Superior temporal gyrus (tissue), 1 donor: ENCODE results near the gene CYP2C19.
"Not testable (repeated sequence)": the region's sequence is repeated elsewhere in the genome, so short reads cannot be mapped to it uniquely, and the experiment has no call there.

ENCODE experiments used
- DNase-seq: peaks from one replicate; pipeline ENCODE4 v3.0.0-alpha.2; 2016; ENCODE audit errors: extremely low spot score

Gene CYP2C19

DNA sequence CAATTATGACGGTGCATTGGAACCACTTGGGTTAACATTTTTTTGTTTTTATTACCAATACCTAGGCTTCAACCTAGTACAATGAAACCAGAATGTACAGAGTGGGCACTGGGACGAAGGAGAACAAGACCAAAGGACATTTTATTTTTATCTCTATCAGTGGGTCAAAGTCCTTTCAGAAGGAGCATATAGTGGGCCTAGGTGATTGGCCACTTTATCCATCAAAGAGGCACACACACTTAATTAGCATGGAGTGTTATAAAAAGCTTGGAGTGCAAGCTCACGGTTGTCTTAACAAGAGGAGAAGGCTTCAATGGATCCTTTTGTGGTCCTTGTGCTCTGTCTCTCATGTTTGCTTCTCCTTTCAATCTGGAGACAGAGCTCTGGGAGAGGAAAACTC lies at the start of gene CYP2C19:
TSS of gene CYP2C19 (plus strand) at position 289 of the 400 bp plus-strand sequence. CDS start at position 314, 25 bp downstream.
- no peak for DNase-seq

DNA sequence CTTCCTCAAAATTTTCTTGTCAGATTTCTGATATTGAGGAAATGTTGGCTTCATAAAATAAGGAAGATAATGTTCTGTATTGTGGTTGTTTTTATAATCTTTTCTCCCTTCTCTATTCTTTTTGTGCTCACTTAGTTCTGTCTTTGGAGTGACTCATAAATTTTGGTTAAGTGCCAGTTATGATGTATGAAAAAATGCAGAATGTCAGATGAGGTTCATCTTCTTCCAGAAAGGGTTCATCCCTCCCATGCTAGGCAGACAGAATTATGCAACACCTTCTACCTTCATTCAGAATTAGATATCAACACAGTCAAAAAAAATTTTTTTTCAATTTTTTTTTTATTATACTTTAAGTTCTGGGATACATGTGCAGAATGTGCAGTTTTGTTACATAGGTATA lies 36.6 kb upstream of the CYP2C19 start:
- no peak for DNase-seq

DNA sequence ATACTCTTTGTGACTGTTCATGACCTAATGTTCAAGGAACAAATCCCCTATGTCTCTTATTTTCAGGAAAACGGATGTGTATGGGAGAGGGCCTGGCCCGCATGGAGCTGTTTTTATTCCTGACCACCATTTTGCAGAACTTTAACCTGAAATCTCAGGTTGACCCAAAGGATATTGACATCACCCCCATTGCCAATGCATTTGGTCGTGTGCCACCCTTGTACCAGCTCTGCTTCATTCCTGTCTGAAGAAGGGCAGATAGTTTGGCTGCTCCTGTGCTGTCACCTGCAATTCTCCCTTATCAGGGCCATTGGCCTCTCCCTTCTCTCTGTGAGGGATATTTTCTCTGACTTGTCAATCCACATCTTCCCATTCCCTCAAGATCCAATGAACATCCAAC lies 27.3 kb upstream of the CYP2C19 start:
- DNase-seq, result no peak

DNA sequence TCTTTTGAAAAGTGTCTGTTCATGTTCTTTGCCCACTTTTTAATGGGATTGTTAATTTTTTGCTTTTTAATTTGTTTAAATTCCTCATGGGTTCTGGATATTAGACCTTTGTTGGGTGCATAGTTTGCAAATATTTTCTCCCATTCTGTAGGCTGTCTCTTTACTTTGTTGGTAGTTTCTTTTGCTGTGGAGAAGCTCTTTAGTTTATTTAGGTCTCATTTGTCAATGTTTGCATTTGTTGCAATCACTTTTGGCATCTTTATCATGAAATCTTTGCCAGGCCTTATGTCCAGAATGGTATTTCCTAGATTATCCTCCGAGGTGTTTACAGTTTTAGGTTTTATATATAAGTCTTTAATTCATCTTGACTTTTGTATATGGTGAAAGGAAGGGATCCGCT lies 23.9 kb upstream of the CYP2C19 start:
- DNase-seq, result no peak

DNA sequence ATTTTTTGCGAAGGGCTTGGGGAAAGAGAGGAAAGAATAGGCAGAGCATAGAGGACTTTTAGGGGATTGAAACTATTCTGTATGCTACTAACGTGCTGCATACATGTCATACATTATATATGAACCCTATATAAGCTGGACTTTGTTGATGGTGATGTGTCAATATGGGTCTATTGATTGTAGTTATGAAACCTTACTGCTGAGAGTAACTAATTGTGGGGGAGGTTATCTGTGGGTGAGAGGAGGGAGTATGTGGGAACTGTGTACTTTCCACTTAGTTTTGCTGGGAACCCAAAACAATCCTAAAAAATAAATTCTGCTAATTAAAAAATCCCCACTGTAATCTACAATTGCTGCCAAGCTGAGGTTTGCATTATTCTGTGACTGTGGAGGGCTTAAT lies 15.3 kb upstream of the CYP2C19 start:
- no peak for DNase-seq

DNA sequence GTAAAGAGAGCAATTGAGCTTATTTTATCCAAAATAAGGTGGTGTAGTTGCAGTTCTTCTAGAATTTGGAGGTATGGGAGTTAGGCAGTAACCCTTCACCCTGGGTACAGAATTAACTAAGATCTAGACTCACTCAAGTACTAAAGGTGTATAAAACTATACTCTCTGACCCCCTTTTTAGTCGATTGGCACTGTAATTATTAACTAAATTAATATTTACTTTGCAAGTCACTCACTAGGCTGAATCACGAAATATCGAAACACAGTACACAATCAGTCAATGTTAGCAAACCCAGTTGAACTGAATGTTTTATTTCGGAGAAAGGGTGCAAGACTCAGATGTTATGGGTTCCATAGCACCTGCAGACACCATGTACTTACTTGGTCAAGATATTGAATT lies 14.6 kb upstream of the CYP2C19 start:
- DNase-seq, result no peak

DNA sequence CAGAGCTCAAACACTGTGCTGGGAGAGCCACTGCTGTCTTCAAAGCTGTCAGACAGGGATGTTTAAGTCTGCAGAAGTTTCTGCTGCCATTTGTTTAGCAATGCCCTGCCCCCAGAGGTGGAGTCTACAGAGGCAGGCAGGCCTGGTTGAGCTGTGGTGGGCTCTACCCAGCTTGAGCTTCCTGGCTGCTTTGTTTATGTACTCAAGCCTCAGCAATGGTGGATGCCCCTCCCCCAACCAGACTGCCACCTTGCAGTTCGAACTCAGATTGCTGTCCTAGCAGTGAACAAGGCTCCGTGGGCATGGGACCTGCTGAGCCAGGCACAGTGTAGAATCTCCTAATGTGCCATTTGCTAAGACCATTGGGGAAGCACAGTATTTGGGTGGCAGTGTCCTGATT lies 4.6 kb upstream of the CYP2C19 start:
- DNase-seq, result no peak

DNA sequence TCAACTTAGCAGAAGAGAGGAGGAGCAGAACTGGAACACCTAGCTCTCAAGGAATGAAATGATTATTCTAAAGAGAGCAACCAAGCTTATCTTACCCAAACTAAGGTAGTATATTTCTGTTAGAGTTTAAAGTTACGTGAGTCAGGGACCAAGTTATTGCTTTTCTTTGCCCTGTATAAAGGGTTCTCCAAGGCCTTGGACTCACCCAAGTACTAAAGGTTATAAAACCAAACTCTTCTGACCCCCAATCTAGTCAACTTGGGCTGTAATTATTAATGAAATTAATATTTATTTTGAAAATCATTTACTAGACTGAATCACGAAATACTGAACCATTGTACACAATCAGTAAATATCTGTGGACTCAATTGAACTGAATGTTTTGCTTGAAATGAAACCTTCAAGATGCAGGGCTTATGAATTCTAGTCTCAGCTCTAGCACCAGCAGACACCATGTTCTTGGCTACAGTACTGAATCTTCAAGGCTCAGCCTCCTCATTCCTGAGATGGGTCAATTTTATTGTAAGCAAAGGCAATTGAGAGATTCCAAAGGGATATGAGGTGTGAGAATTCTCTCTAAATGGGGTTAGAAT lies 1.8 kb upstream of the CYP2C19 start:
- no peak for DNase-seq

DNA sequence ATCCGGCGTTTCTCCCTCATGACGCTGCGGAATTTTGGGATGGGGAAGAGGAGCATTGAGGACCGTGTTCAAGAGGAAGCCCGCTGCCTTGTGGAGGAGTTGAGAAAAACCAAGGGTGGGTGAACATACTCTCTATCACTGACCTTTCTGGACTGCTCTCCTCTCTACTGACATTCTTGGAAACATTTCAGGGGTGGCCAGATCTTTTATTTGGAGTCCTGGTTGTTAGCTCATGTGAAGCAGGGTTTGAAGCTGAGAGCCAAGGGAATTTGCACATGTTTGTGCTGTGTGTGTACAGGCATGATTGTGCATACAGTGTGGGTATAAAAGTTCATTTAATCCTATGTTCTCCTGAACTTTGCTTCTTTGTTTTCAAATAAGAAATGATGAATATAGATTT lies 12.9 kb downstream of the CYP2C19 start:
- DNase-seq, result not testable (repeated sequence)

DNA sequence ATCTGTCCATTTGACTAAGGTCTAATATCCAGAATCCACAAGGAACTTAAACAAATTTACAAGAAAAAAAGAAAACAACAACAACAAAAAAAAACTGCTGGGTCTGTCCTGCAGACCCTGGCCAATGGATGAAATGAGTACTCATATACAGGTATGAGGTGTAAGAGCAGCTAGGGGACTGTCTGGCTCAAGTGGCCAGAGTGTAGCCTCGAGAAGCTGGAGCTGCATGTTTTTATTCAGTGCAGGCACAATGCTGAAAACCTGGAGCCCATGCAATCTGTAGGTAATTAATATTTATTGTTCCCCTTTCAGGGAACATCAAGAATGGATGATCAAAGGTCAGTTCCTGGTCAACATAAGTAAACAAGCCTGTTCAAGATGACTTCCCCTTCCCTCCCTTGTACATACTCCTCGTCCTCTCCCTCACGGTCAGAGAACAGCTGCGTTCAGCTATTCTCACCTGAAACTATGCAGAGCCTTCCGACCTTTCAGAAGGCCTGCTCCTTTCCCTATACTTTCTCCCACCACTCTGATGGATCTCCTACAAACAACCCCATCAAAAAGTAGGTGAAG lies 15.5 kb downstream of the CYP2C19 start:
- no peak for DNase-seq

DNA sequence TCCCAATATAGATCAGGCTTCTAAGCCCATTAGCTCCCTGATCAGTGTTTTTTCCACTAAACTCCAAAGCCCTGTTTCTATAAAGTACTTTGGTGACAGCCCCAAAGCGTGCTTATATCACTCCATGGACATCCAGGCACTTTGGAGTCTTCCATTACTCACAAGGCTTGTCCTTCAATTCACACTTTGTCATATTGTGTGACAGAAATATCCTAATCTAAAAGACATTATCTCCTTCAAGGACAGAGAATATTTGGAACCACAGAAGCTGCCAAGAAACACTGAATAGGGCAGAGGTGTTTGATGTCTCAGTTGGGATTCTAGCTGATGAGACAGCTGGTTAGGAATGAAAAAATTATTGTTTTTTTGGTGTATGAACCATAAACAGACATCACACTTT lies 18.4 kb downstream of the CYP2C19 start:
- no peak for DNase-seq

DNA sequence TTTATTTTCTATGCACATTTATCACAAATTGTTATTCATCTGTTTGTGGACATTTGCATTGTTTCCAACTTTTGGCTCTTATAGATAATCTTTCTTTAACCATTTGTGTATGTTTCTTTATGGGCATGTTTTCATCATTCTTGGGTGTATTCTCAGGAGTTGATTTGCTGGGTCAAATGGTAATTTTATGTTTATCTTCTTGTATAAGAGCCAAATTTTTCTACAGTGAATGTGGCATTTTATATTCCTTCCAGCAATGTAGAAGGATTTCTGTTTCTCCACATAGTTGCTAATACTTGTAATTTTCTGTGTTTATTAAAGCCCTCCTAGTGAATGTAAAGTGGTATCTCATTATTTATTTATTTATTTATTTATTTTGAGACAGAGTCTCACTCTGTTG lies 21.8 kb downstream of the CYP2C19 start:
- no peak for DNase-seq

DNA sequence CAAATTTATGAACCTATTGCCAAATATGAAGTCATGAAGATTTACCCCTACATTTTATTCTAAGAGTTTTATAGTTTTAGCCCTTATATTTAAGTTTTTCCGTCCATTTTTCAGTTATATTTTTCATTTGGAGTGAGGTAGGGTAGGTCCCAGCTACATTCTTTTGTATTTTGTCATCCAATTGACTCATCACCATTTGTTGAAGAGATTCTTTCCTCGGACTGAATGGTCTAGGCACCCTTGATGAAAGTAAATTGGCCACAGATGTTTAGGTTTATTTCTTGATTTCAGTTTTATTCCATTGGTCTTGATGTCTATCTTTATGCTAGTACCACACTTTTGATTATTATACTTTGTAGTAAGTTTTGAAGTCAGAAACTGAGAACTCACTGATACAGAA lies 22.7 kb downstream of the CYP2C19 start:
- DNase-seq, result no peak

DNA sequence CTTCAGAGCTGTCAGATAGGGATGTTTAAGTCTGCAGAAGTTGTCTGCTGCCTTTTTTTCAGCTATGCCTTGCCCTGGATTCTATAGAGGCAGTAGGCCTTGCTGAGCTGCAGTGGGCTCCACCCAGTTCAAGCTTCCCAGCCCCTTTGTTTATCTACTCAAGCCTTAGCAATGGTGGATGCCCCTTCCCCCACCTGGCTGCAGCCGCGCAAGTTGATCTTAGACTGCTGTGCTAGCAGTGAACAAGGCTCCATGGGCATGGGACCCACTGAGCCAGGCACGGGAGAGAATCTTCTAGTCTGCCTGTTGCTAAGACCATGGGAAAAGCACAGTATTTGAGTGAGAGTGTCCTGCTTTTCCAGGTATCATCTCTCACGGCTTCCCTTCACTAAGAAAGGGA lies 38.1 kb downstream of the CYP2C19 start:
- not testable (repeated sequence) for DNase-seq

DNA sequence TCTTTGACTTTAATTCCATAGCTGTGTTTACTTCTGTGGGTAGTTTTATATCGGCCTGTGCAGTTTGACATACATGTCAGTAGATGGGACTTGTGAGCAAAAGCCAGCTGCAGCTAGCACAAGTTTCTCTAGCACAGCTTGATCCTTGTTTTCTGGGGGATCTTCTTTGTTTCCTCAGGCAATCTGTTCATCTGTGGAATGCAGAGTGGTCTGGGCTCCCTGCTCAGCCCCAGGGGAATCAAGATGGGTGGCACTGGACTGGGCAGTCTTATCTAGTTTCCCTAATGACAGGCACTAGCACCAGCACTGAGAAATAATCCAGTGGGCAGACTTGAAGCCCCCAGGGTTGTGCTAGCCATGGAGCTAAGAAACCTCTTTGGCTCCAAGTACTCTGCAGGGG lies 40.8 kb downstream of the CYP2C19 start:
- DNase-seq, result no peak

DNA sequence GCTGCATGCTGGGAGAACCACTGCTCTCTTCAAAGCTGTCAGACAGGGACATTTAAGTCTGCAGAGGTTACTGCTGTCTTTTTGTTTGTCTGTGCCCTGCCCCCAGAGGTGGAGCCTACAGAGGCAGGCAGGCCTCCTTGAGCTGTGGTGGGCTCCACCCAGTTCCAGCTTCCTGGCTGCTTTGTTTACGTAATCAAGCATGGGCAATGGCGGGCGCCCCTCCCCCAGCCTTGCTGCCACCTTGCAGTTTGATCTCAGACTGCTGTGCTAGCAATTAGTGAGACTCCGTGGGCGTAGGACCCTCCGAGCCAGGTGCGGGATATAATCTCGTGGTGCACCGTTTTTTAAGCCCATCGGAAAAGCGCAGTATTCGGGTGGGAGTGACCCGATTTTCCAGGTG lies 67.5 kb downstream of the CYP2C19 start:
- not testable (repeated sequence) for DNase-seq

DNA sequence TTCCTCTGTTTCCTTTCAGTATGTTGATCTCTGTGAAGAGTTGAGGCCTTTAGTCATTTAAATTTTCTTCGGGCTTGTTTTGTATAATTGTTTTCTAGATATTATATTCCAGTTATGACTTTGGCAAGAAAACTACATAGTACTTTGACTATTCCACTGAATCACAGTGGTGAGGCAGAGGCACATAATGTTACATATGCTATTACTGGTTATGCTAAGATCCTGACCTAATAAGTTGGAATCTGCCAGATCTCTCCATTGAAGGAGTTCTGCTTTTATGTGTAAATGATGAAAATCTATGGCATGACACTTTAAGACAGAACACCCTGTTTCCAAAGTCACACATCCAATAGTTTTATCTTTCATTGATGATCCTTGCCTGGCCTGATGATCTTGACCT lies 83.7 kb downstream of the CYP2C19 start:
- DNase-seq, result no peak

DNA sequence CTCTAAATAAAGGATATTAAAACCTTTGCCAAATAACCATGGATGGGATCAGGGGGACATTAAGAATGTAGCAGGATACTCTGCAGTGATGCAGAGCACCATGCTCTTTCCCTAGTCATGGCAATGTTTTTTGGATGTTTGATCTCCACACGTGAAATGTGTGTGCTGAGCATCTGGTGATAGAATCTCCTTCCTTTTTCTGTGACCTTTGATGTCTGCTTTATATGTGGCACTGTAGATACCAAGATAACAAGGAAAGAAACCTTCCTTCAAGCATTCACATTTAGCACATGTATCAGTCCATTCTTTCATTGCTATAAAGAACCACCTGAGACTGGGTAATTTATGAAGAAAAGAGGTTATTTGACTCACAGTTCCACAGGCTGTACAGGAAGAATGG lies 88.3 kb downstream of the CYP2C19 start:
- no peak for DNase-seq

DNA sequence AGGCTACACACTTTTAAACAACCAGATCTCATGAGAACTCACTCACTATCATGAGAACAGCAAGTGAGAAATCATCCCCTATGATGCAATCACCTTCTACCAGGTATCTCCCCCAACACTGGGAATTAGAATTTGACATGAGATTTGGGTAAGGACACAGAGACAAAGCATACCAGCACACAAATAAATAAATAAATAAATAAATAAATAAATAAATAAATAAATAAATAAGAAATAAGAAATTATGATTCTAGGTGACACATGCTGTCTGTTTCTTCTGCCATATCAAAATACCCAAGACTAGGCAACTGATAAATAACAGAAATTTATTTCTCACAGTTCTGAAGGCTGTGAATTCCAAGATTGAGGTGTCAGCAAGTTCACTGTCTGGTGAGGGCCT lies 88.8 kb downstream of the CYP2C19 start:
- no peak for DNase-seq

DNA sequence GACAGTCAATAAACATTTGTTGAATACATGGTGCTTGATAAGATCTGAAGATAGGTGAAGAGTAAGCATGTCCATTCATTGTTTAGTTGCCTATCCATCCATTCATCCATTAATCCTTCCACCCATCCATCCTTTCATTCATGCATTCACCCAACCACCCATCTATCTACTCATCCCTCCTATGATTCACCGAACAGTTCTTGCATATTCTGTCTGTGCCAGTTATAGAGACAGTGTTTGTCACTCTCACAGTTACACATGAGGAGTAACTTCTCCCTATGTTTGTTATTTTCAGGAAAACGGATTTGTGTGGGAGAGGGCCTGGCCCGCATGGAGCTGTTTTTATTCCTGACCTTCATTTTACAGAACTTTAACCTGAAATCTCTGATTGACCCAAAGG lies 90.0 kb downstream of the CYP2C19 start:
- DNase-seq, result no peak

DNA sequence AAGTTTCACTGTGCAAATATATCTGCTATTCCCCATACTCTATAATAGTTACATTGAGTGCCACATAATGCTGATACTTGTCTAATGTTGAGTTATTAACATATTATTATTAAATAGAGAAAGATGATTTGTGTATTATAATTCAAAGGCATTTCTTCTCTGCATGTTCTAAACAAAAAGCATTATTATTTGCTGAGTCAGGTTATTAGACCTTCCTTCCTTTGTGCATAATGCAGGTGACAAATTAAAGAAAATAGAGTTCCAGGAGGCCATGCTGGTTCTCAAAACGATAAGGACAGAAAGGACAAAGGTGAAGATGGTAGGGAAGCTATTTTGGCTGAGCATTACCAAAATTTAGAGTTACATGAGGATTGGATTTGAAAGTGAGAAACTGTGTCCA lies 90.6 kb downstream of the CYP2C19 start:
- no peak for DNase-seq

DNA sequence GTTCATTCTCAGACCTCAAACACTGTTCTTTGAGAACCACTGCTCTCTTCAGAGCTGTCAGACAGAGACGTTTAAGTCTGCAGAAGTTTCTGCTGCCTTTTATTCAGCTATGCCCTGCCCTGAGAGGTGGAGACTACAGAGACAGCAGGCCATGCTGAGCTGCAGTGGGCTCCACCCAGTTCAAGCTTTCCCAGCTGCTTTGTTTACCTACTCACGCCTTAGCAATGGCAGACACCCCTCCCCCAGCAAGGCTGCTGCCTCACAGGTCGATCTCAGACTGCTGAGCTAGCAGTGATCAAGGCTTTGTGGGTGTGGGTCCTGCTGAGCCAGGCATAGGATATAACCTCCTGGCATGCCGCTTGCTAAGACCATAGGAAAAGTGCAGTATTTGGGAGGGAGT lies 95.5 kb downstream of the CYP2C19 start:
- DNase-seq, result no peak

DNA sequence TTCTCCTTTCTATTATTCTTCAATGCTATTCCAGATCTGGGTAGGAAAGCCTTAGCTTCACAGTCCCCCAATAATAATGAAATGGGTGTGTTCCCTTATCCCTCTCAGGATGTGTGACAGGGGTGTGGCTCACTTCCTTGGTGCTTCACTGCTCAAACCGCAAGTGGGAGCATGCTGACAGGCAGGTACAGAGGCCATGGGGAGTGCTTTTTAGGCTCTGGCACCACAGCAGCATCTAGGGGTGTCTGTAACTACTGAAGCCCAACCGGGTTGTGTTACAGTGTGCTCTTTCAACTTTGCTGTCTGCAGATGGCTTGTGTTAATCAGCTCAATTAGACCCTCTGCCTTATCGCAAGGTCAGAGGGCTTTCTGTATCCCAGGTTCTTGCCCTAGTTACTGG lies 96.6 kb downstream of the CYP2C19 start:
- DNase-seq, result no peak

DNA sequence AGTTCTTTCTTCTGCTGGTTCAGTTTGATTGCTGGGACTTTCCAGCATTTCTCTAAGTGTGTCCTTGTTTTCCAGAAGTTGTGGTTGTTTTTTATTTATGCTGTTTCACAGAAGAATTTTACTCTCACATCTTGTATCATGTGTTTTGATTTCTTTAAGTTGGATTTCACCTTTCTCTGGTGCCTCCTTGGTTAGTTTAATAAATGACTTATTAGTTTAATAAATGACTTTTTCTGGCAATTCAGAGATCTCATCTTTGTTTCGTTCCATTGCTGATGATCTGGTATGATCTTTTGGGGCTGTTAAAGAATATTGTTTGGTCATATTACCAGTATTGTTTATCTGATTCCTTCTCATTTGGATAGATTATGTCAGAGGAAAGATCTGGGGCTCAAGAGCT lies 116.2 kb downstream of the CYP2C19 start:
- DNase-seq, result no peak
